Mesenchymal stem cell (in vitro differentiated cells and primary cell): Measurements from ENCODE around the gene TRIL.

ENCODE experiments used
- DNase-seq: peaks from one replicate; pipeline ENCODE4 v3.0.0-alpha.2; 2013
- H2AFZ ChIP-seq: one replicate; pipeline ENCODE4 v1.6.1; 2013; ENCODE audit warnings: low read depth, mild to moderate bottlenecking, control low read depth, inconsistent platforms, low read length, moderate library complexity
- H2AK5ac ChIP-seq: 2 replicates; pipeline ENCODE4 v1.6.1; 2013; ENCODE audit warnings: low read length, moderate library complexity, mild to moderate bottlenecking, inconsistent platforms; ENCODE audit not compliant: severe bottlenecking
- H2BK120ac ChIP-seq: one replicate; pipeline ENCODE4 v1.6.1; 2013; ENCODE audit warnings: low read depth, mild to moderate bottlenecking, inconsistent platforms, low read length, moderate library complexity
- H2BK12ac ChIP-seq, 2 experiments: one replicate each; pipeline ENCODE4 v1.6.1; 2013; ENCODE audit warnings: inconsistent platforms in 2 of 2, low read length in 2 of 2, mild to moderate bottlenecking in 2 of 2, moderate library complexity in 2 of 2, control low read depth in 1 of 2
- H2BK15ac ChIP-seq: one replicate; pipeline ENCODE4 v1.6.1; 2013; ENCODE audit warnings: mild to moderate bottlenecking, low read depth, inconsistent platforms; ENCODE audit not compliant: poor library complexity, severe bottlenecking
- H2BK5ac ChIP-seq: 2 replicates; pipeline ENCODE4 v1.6.1; 2013; ENCODE audit warnings: low read depth, mild to moderate bottlenecking, low read length, control low read depth, inconsistent platforms; ENCODE audit not compliant: poor library complexity, severe bottlenecking
- H3K14ac ChIP-seq, 2 experiments: one replicate each; pipeline ENCODE4 v1.6.1; 2013; ENCODE audit warnings: inconsistent platforms in 2 of 2, low read length in 2 of 2, control low read depth in 1 of 2, mild to moderate bottlenecking in 1 of 2, moderate library complexity in 1 of 2
- H3K18ac ChIP-seq, 2 experiments: one replicate each; pipeline ENCODE4 v1.6.1; 2013; ENCODE audit warnings: inconsistent platforms in 2 of 2, low read length in 2 of 2, control low read depth in 1 of 2, low read depth in 1 of 2, mild to moderate bottlenecking in 1 of 2
- H3K23ac ChIP-seq, 2 experiments: one replicate each; pipeline ENCODE4 v1.6.1; 2013; ENCODE audit warnings: inconsistent platforms in 2 of 2, low read length in 2 of 2, mild to moderate bottlenecking in 2 of 2, moderate library complexity in 2 of 2, control low read depth in 1 of 2
- H3K27ac ChIP-seq: 2 replicates; pipeline ENCODE4 v1.5.1; 2013; ENCODE audit warnings: mild to moderate bottlenecking, moderate library complexity, low read length, control low read depth, inconsistent platforms; ENCODE audit not compliant: poor library complexity, severe bottlenecking
- H3K27me3 ChIP-seq, 2 experiments: 2 replicates each; pipeline versions ENCODE4 v1.6.1 to v1.7.0; 2013; ENCODE audit warnings: low read length in 2 of 2, mild to moderate bottlenecking in 2 of 2, moderate library complexity in 2 of 2, control low read depth in 1 of 2, inconsistent platforms in 1 of 2; ENCODE audit not compliant: control insufficient read depth in 1 of 2, insufficient read depth in 1 of 2
- H3K36me3 ChIP-seq, 2 experiments: 2 replicates each; pipeline versions ENCODE4 v1.6.1 to v1.7.0; 2013; ENCODE audit warnings: low read length in 2 of 2, control low read depth in 1 of 2, inconsistent platforms in 1 of 2, low read depth in 1 of 2, mild to moderate bottlenecking in 1 of 2; ENCODE audit not compliant: insufficient read depth in 2 of 2, control insufficient read depth in 1 of 2
- H3K4ac ChIP-seq, 2 experiments: one replicate each; pipeline ENCODE4 v1.6.1; 2013; ENCODE audit warnings: inconsistent platforms in 2 of 2, low read length in 2 of 2, mild to moderate bottlenecking in 2 of 2, moderate library complexity in 2 of 2, control low read depth in 1 of 2, low read depth in 1 of 2
- H3K4me1 ChIP-seq: 2 replicates; pipeline ENCODE4 v1.6.1; 2013; ENCODE audit warnings: low read depth, low read length, control low read depth; ENCODE audit not compliant: control insufficient read depth, insufficient read depth
- H3K4me2 ChIP-seq: 2 replicates; pipeline ENCODE4 v1.6.1; 2013; ENCODE audit warnings: low read length, mild to moderate bottlenecking, inconsistent platforms; ENCODE audit not compliant: poor library complexity, severe bottlenecking
- H3K4me3 ChIP-seq, 2 experiments: 2 replicates each; pipeline versions ENCODE4 v1.5.1 to v1.7.0; 2013; ENCODE audit warnings: low read length in 2 of 2, mild to moderate bottlenecking in 2 of 2, control low read depth in 1 of 2, low read depth in 1 of 2; ENCODE audit not compliant: insufficient read depth in 1 of 2
- H3K79me1 ChIP-seq: replicated peaks from 2 replicates; pipeline ENCODE4 v1.6.1; 2013; ENCODE audit warnings: mild to moderate bottlenecking, control low read depth, low read length, inconsistent platforms; ENCODE audit not compliant: poor library complexity, severe bottlenecking
- H3K9ac ChIP-seq: 2 replicates; pipeline ENCODE4 v1.7.0; 2013; ENCODE audit warnings: mild to moderate bottlenecking, low read length, moderate library complexity
- H3K9me3 ChIP-seq: 2 replicates; pipeline ENCODE4 v1.7.0; 2013; ENCODE audit warnings: mild to moderate bottlenecking, low read length; ENCODE audit not compliant: control insufficient read depth
- H4K8ac ChIP-seq: one replicate; pipeline ENCODE4 v1.6.1; 2013; ENCODE audit warnings: inconsistent platforms, mild to moderate bottlenecking, low read length, moderate library complexity
- H4K91ac ChIP-seq: one replicate; pipeline ENCODE4 v1.6.1; 2013; ENCODE audit warnings: mild to moderate bottlenecking, low read length, inconsistent platforms
- WGBS: methylation state at CpG from one replicate; pipeline ENCODE4 v1.1.7; 2013; ENCODE audit warnings: mixed read lengths; 5-methylcytosine and 5-hydroxymethylcytosine counted together

TRIL gene

DNA sequence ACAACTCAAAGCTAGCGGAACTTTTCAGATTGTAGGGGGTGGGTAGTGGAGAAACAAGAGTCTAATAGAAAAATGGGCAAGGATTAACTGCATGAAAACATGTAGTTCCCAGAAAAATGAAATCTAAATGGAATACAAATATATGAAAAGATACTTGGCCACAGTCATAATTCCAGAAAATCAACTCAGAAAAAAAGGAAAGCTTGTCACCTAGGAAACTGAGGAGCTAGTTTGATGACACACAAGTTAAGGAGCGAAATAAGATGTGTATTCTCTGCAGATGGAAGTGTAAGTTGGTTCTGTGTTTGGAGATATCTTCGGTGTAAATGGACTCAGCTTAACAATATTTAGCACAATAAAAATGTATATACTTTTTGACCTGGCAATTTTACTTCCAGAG lies 52.7 kb downstream of the TRIL start:
- H4K8ac ChIP-seq = no peak overlapping the region
- WGBS = 97% methylated on average over 2 of the region's 3 CpGs
- no peak overlapping the region for H2AFZ ChIP-seq
- no peak for DNase-seq
- H2BK15ac ChIP-seq = no peak overlapping the region
- no peak overlapping the region for H2BK5ac ChIP-seq
- no peak overlapping the region for H2BK120ac ChIP-seq
- no peak overlapping the region for H3K18ac ChIP-seq
- no peak overlapping the region for H3K4me3 ChIP-seq
- no peak overlapping the region for H4K91ac ChIP-seq
- no peak overlapping the region for H3K4ac ChIP-seq
- H2BK12ac ChIP-seq = no peak overlapping the region
- no peak overlapping the region for H3K4me2 ChIP-seq
- no peak overlapping the region for H2AK5ac ChIP-seq
- no peak overlapping the region for H3K9ac ChIP-seq
- peaks cover 3% of the 10 kb centered on the region for H3K9me3 ChIP-seq
- no peak overlapping the region for H3K23ac ChIP-seq
- no peak overlapping the region for H3K27ac ChIP-seq
- peaks cover 2% of the 10 kb centered on the region for H3K4me1 ChIP-seq
- no peaks in the 10 kb centered on the region for H3K36me3 ChIP-seq
- H3K79me1 ChIP-seq = no peaks in the 10 kb centered on the region
- H3K27me3 ChIP-seq = no peaks in the 10 kb centered on the region
- H3K14ac ChIP-seq = no peak overlapping the region

DNA sequence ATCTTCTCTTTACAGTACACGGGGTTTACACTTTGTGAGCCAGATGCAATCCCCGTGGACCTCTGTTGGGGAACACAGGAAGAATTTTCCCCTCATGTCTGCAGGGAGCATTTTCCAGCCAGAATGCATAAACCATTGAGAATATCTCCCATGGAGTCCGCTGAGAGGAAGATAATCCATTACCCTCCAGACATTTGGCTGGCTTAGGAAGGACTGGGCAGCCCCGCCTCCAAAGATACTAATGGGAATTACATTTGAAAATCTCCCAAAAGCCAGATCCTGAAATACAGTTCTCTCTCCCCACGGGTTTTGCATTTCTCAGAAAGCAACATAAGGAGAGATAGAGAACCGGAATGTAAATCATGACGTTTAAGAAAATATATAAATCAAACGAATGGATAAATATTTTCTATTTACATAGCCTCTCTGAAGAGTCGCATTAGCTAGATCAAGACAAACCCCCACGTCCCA lies 53.5 kb downstream of the TRIL start:
- Histone ChIP-seq H3K36me3 (no peaks in the 10 kb centered on the region), H3K14ac (no peak overlapping the region), H2BK12ac (no peak overlapping the region), H3K18ac (no peak overlapping the region), H2AFZ (no peak overlapping the region), H3K4me2 (peak overlapping the region; percentile 38), H3K27ac (peak overlapping the region; percentile 88), H2BK120ac (no peak overlapping the region), H2BK15ac (no peak overlapping the region), H3K4me3 (peak overlapping the region in 1 of 2 experiments; percentile 75), H3K79me1 (no peaks in the 10 kb centered on the region), H3K9me3 (no peaks in the 10 kb centered on the region), H4K8ac (no peak overlapping the region), H2BK5ac (no peak overlapping the region), H4K91ac (no peak overlapping the region), H2AK5ac (no peak overlapping the region), H3K23ac (no peak overlapping the region), H3K9ac (peak overlapping the region; percentile 85), H3K4ac (no peak overlapping the region), H3K4me1 (peaks cover 2% of the 10 kb centered on the region), H3K27me3 (no peaks in the 10 kb centered on the region)
- WGBS = 86% methylated on average over 9 of the region's 10 CpGs
- no peak for DNase-seq

- Histone ChIP-seq H4K91ac (no peak overlapping the region), H3K79me1 (no peaks in the 10 kb centered on the region), H3K4me2 (peak overlapping the region; percentile 38), H3K9me3 (no peaks in the 10 kb centered on the region), H2BK12ac (no peak overlapping the region), H3K23ac (no peak overlapping the region), H4K8ac (no peak overlapping the region), H3K36me3 (no peaks in the 10 kb centered on the region), H2BK120ac (no peak overlapping the region), H3K4me1 (peaks cover 2% of the 10 kb centered on the region), H3K14ac (no peak overlapping the region), H2BK15ac (no peak overlapping the region), H3K4me3 (peak overlapping the region in 1 of 2 experiments; percentile 75), H3K9ac (peak overlapping the region; percentile 85), H2BK5ac (no peak overlapping the region), H3K4ac (no peak overlapping the region), H3K27ac (peak overlapping the region; percentile 88), H3K18ac (no peak overlapping the region), H2AK5ac (no peak overlapping the region), H2AFZ (no peak overlapping the region), H3K27me3 (no peaks in the 10 kb centered on the region)
- 83% methylated on average over 3 of the region's 4 CpGs for WGBS
- no peak for DNase-seq
These were observed 54.2 kb downstream of the TRIL start for GRCh38 chr7:28903730-28904577.
